ELF-1 (cell line): ENCODE data around the gene CSE1L.
"Not testable (repeated sequence)": the region's sequence is repeated elsewhere in the genome, so short reads cannot be mapped to it uniquely, and the experiment has no call there.

Experiments
- DNase-seq: peaks from one replicate; pipeline ENCODE4 v3.0.0-alpha.2; 2016; ENCODE audit warnings: low read depth, low spot score

Gene CSE1L

GRCh38 chr20:49122920-49123319 is 76.8 kb downstream of the CSE1L start:
- no peak for DNase-seq

GRCh38 chr20:49123982-49124381 is 77.9 kb downstream of the CSE1L start:
- no peak for DNase-seq

- DNase-seq = no peak
Observed at GRCh38 chr20:49132995-49133478, 86.9 kb downstream of the CSE1L start.

- no peak for DNase-seq
Observed at GRCh38 chr20:49133571-49133970, 87.5 kb downstream of the CSE1L start.

- DNase-seq = not testable (repeated sequence)
Observed at GRCh38 chr20:49134797-49135196, 88.7 kb downstream of the CSE1L start.

- no peak for DNase-seq
Observed at GRCh38 chr20:49136817-49137571, 90.9 kb downstream of the CSE1L start.

- no peak for DNase-seq
Observed at GRCh38 chr20:49138431-49138830, 92.3 kb downstream of the CSE1L start.

- DNase-seq = no peak
Observed at GRCh38 chr20:49140411-49140810, 94.3 kb downstream of the CSE1L start.

- DNase-seq = no peak
Observed at GRCh38 chr20:49140834-49141233, 94.7 kb downstream of the CSE1L start.
